ENCODE data around the gene CYLD.

DNA sequence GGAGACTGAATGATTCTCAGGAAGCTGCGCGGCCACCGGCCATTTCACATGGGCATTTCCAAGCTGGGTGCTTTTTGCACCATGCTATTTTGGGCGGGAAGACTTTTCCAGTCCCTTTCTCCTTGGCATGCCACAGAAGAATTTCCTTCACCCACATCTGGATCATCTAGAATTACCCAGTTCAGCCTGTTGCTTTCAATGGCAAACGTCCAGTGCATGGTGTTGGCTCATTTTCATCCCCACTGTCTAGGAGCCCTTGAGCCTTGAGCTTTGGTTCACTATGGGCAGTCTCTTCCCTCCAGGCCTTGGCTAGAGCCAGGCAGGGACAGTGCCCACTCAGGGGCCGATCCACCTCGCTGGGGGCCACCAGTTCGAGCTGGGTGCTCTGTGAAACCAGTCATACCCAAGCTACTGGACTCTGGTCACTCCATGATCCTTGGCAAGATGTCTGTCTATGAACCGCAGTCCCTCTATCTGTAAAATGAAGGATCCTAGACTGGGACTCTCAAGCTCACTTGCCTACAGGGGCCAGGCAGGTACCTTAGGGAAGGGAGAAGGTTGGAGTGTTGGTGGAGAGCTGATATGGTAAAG, 71.1 kb downstream of the CYLD start:
- no peak for TF ChIP-seq POLR2A (IDR thresholded peaks at IDR 0.05; ENCODE audit: low read depth, low read length)
- TF ChIP-seq POLR2AphosphoS5 (IDR thresholded peaks at IDR 0.05; ENCODE audit: low read depth, low read length) = no peak
